HG03457 (cell line): ENCODE data around the gene CDC42BPA.
"Not testable (repeated sequence)": the region's sequence is repeated elsewhere in the genome, so short reads cannot be mapped to it uniquely, and the experiment has no call there.

Experiments used
- ATAC-seq: cut with Tn5 transposase; IDR thresholded peaks from one replicate; pipeline ENCODE4 v1.9.1; 2021; ENCODE audit warnings: moderate number of reproducible peaks; ENCODE audit not compliant: unreplicated experiment

Gene CDC42BPA

GRCh38 chr1:227318016-227318852, at the start of gene CDC42BPA:
CDC42BPA (minus strand) TSS chr1:227318492; CDS start chr1:227317182, 1,310 bp downstream.
- ATAC-seq, result peak; percentile 30

- no peak for ATAC-seq
These were observed 49.7 kb upstream of the CDC42BPA start for GRCh38 chr1:227368009-227368408.

- ATAC-seq, result no peak
These were observed 47.5 kb upstream of the CDC42BPA start for GRCh38 chr1:227365473-227366431.

- no peak for ATAC-seq
These were observed 46.4 kb upstream of the CDC42BPA start for GRCh38 chr1:227364657-227365056.

GRCh38 chr1:227363825-227364224, 45.5 kb upstream of the CDC42BPA start:
- no peak for ATAC-seq

- no peak for ATAC-seq
These were observed 43.7 kb upstream of the CDC42BPA start for GRCh38 chr1:227362039-227362438.

GRCh38 chr1:227357927-227358302, 39.6 kb upstream of the CDC42BPA start:
- no peak for ATAC-seq

- no peak for ATAC-seq
These were observed 39.1 kb upstream of the CDC42BPA start for GRCh38 chr1:227357171-227357926.

GRCh38 chr1:227356620-227357146, 38.4 kb upstream of the CDC42BPA start:
- no peak for ATAC-seq

- ATAC-seq, result no peak
These were observed 37.4 kb upstream of the CDC42BPA start for GRCh38 chr1:227355542-227356245.

GRCh38 chr1:227353186-227353585, 34.9 kb upstream of the CDC42BPA start:
- ATAC-seq, result no peak

GRCh38 chr1:227352164-227352563, 33.9 kb upstream of the CDC42BPA start:
- ATAC-seq, result not testable (repeated sequence)

- no peak for ATAC-seq
These were observed 33.2 kb upstream of the CDC42BPA start for GRCh38 chr1:227351443-227351842.

- ATAC-seq, result no peak
These were observed 31.7 kb upstream of the CDC42BPA start for GRCh38 chr1:227349967-227350366.

- ATAC-seq, result no peak
These were observed 25.6 kb upstream of the CDC42BPA start for GRCh38 chr1:227343727-227344551.

- ATAC-seq, result no peak
These were observed 24.9 kb upstream of the CDC42BPA start for GRCh38 chr1:227343206-227343605.

GRCh38 chr1:227342075-227342829, 24.0 kb upstream of the CDC42BPA start:
- ATAC-seq, result no peak

- ATAC-seq, result not testable (repeated sequence)
These were observed 17.8 kb upstream of the CDC42BPA start for GRCh38 chr1:227336136-227336535.
